HG03196 (cell line): ENCODE data around the gene RPP25.
"Not testable (repeated sequence)": the region's sequence is repeated elsewhere in the genome, so short reads cannot be mapped to it uniquely, and the experiment has no call there.

Source experiments
- ATAC-seq: cut with Tn5 transposase; IDR thresholded peaks from one replicate; pipeline ENCODE4 v1.9.1; 2021; ENCODE audit not compliant: unreplicated experiment

Gene RPP25

GRCh38 chr15:74963213-74963612 is 6.6 kb upstream of the RPP25 start:
- ATAC-seq: no peak

GRCh38 chr15:74962671-74963070 is 6.1 kb upstream of the RPP25 start:
- no peak for ATAC-seq

- ATAC-seq: no peak
These were observed 5.6 kb upstream of the RPP25 start for GRCh38 chr15:74962219-74962618.

- ATAC-seq: no peak
These were observed 5.0 kb upstream of the RPP25 start for GRCh38 chr15:74961616-74962015.

- ATAC-seq: no peak
These were observed 4.5 kb upstream of the RPP25 start for GRCh38 chr15:74960995-74961588.

GRCh38 chr15:74960286-74960685 is 3.7 kb upstream of the RPP25 start:
- no peak for ATAC-seq

- ATAC-seq: no peak
These were observed 3.0 kb upstream of the RPP25 start for GRCh38 chr15:74959586-74959939.

- no peak for ATAC-seq
These were observed 2.5 kb upstream of the RPP25 start for GRCh38 chr15:74958908-74959585.

- no peak for ATAC-seq
These were observed 1.8 kb upstream of the RPP25 start for GRCh38 chr15:74958320-74958907.

- ATAC-seq: no peak
These were observed 984 bp upstream of the RPP25 start for GRCh38 chr15:74957476-74958035.

- peak; percentile 26 for ATAC-seq
These were observed 550 bp downstream of the RPP25 start for GRCh38 chr15:74955796-74956647.

GRCh38 chr15:74955017-74955416 is 1.6 kb downstream of the RPP25 start:
- no peak for ATAC-seq

GRCh38 chr15:74954515-74954914 is 2.1 kb downstream of the RPP25 start:
- ATAC-seq: no peak

- ATAC-seq: no peak
These were observed 5.6 kb downstream of the RPP25 start for GRCh38 chr15:74951006-74951405.

GRCh38 chr15:74950078-74950908 is 6.3 kb downstream of the RPP25 start:
- ATAC-seq: no peak

GRCh38 chr15:74937590-74938371 is 18.8 kb downstream of the RPP25 start, which contains the start of gene COX5A:
COX5A (minus strand) TSS chr15:74938073; CDS start chr15:74938014, 59 bp downstream.
- ATAC-seq: peak; percentile 86

GRCh38 chr15:74937272-74937589 is 19.3 kb downstream of the RPP25 start:
- ATAC-seq: no peak

- not testable (repeated sequence) for ATAC-seq
These were observed 21.4 kb downstream of the RPP25 start for GRCh38 chr15:74935193-74935592.

GRCh38 chr15:74933573-74933972 is 23.0 kb downstream of the RPP25 start:
- ATAC-seq: no peak

- ATAC-seq: no peak
These were observed 27.8 kb downstream of the RPP25 start for GRCh38 chr15:74928771-74929198.
